Liver (tissue), 9 donors: Measurements from ENCODE around the gene GALNT17. TPM values are rescaled to one million over a fixed set of nuclear protein-coding genes. Genes with fewer than 3 reads are reported as not detected.

ENCODE experiments used
- DNase-seq: peaks from one replicate; pipeline ENCODE4 v3.0.0-alpha.2; 2017; ENCODE audit warnings: low spot score
- H3K27ac ChIP-seq, 2 donors: one replicate each; pipeline ENCODE4 v1.7.0; 2013; ENCODE audit warnings: inconsistent platforms in 2 of 2, low read length in 2 of 2, control low read depth in 1 of 2, low read depth in 1 of 2, mild to moderate bottlenecking in 1 of 2
- H3K27me3 ChIP-seq, 4 donors: one replicate each; pipeline versions ENCODE4 v1.6.1 to v1.7.0; 2013; ENCODE audit warnings: low read length in 3 of 4, inconsistent platforms in 1 of 4, mild to moderate bottlenecking in 1 of 4, moderate library complexity in 1 of 4; ENCODE audit not compliant: control insufficient read depth in 4 of 4, insufficient read depth in 4 of 4
- H3K36me3 ChIP-seq, 4 donors: one replicate each; pipeline versions ENCODE4 v1.6.1 to v1.7.0; 2013; ENCODE audit warnings: low read length in 3 of 4, mild to moderate bottlenecking in 3 of 4, low read depth in 1 of 4, moderate library complexity in 1 of 4; ENCODE audit not compliant: control insufficient read depth in 4 of 4, insufficient read depth in 3 of 4
- H3K4me1 ChIP-seq, 4 donors: one replicate each; pipeline versions ENCODE4 v1.6.1 to v1.7.0; 2013; ENCODE audit warnings: low read length in 3 of 4, mild to moderate bottlenecking in 3 of 4, moderate library complexity in 1 of 4; ENCODE audit not compliant: control insufficient read depth in 4 of 4, insufficient read depth in 4 of 4
- H3K4me3 ChIP-seq, 3 donors: one replicate each; pipeline versions ENCODE4 v1.6.1 to v1.7.0; 2013; ENCODE audit warnings: low read length in 3 of 3, control low read depth in 1 of 3, low read depth in 1 of 3, mild to moderate bottlenecking in 1 of 3
- H3K9ac ChIP-seq, 2 donors: one replicate each; pipeline ENCODE4 v1.7.0; 2013; ENCODE audit warnings: low read length in 2 of 2, mild to moderate bottlenecking in 2 of 2, moderate library complexity in 2 of 2, control low read depth in 1 of 2, low read depth in 1 of 2
- H3K9me3 ChIP-seq, 4 donors: one replicate each; pipeline versions ENCODE4 v1.6.1 to v1.7.0; 2013; ENCODE audit warnings: low read length in 3 of 4; ENCODE audit not compliant: control insufficient read depth in 4 of 4
- EGR1 ChIP-seq, 2 donors: IDR thresholded peaks; 2 replicates each; pipeline ENCODE4 v1.6.1; 2016 to 2018; ENCODE audit warnings: antibody characterized with exemption in 2 of 2, low read depth in 2 of 2
- FOXA1 ChIP-seq: IDR thresholded peaks from 2 replicates; pipeline ENCODE4 v1.6.1; 2016; ENCODE audit warnings: antibody characterized with exemption
- FOXA2 ChIP-seq: IDR thresholded peaks from 2 replicates; pipeline ENCODE4 v1.6.1; 2016; ENCODE audit warnings: antibody characterized with exemption
- GABPA ChIP-seq, 2 donors: IDR thresholded peaks in 1 of 2; conservative IDR thresholded peaks in 1 of 2; 2 replicates each; pipeline ENCODE4 v1.6.1; 2016; ENCODE audit warnings: antibody characterized with exemption in 2 of 2, mild to moderate bottlenecking in 1 of 2, moderate library complexity in 1 of 2
- HNF4A ChIP-seq, 2 donors: conservative IDR thresholded peaks; 2 replicates each; pipeline ENCODE4 v1.6.1; 2016; ENCODE audit warnings: antibody characterized with exemption in 2 of 2, mild to moderate bottlenecking in 2 of 2
- HNF4G ChIP-seq: IDR thresholded peaks from 2 replicates; pipeline ENCODE4 v1.6.1; 2016; ENCODE audit warnings: antibody characterized with exemption
- JUND ChIP-seq, 2 donors: IDR thresholded peaks; 2 replicates each; pipeline ENCODE4 v1.6.1; 2016; ENCODE audit warnings: antibody characterized with exemption in 2 of 2
- NR2F2 ChIP-seq: IDR thresholded peaks from 2 replicates; pipeline ENCODE4 v1.6.1; 2016; ENCODE audit warnings: antibody characterized with exemption
- RAD21 ChIP-seq, 2 donors: IDR thresholded peaks; 2 replicates each; pipeline ENCODE4 v1.6.1; 2016; ENCODE audit warnings: antibody characterized with exemption in 2 of 2, mild to moderate bottlenecking in 2 of 2
- RXRA ChIP-seq, 2 donors: IDR thresholded peaks; 2 replicates each; pipeline ENCODE4 v1.6.1; 2017 to 2018; ENCODE audit warnings: antibody characterized with exemption in 2 of 2, mild to moderate bottlenecking in 1 of 2
- SP1 ChIP-seq: IDR thresholded peaks from 2 replicates; pipeline ENCODE4 v1.6.1; 2018; ENCODE audit warnings: antibody characterized with exemption, mild to moderate bottlenecking
- TAF1 ChIP-seq: conservative IDR thresholded peaks from 2 replicates; pipeline ENCODE4 v1.6.1; 2016; ENCODE audit warnings: antibody characterized with exemption, mild to moderate bottlenecking
- YY1 ChIP-seq: IDR thresholded peaks from 2 replicates; pipeline ENCODE4 v1.6.1; 2016; ENCODE audit warnings: antibody characterized with exemption, mild to moderate bottlenecking
- WGBS: extraction: QIAGEN DNeasy Blood & Tissue Kit; methylation state at CpG from one replicate; pipeline ENCODE4 v1.1.7; 2013; 5-methylcytosine and 5-hydroxymethylcytosine counted together
- polyA plus RNA-seq, 2 donors: library from polyadenylated mRNA; stranded (reverse) in 1 of 2; unstranded in 1 of 2; fragments of 200-250 nt in 1 of 2; fragments of >200 nt in 1 of 2; fragmentation: Nextera tagmentation in 1 of 2; extraction: Ambion mirVana in 1 of 2; gene quantifications; one replicate each; pipeline versions ENCODE4 v1.2.1 to v1.2.3, GENCODE V29; 2013 to 2015
- total RNA-seq, 2 donors: library from RNA; depleted of rRNA; stranded (reverse); fragments of >200 nt; gene quantifications; one replicate each; pipeline ENCODE4 v1.2.3, GENCODE V29; 2014
- TF ChIP-seq, protein P1 (sequence below): IDR thresholded peaks from 2 replicates; pipeline ENCODE4 v1.6.1; 2016; ENCODE audit warnings: antibody characterized with exemption, mild to moderate bottlenecking
- TF ChIP-seq, protein P2 (sequence below): IDR thresholded peaks from 2 replicates; pipeline ENCODE4 v1.6.1; 2016; ENCODE audit warnings: antibody characterized with exemption
- TF ChIP-seq, protein P3 (sequence below): IDR thresholded peaks from 2 replicates; pipeline ENCODE4 v1.6.1; 2016; ENCODE audit warnings: antibody characterized with exemption
- TF ChIP-seq, protein P4 (sequence below): fragments of 150-350 bp; IDR thresholded peaks from 2 replicates; pipeline ENCODE4 v1.5.1; 2017; ENCODE audit warnings: improper control_type of control experiment, low read depth, low read length; ENCODE audit not compliant: missing input control
- donor health status: healthy.
- donor health status: healthy.
- donor health status: healthy.
- donor health status: healthy.
- donor health status: healthy.

GALNT17 gene
- total and polyA plus RNA-seq, 4 donors, result 0.10 to 0.42 (median 0.37) TPM; not detected in 1

DNA sequence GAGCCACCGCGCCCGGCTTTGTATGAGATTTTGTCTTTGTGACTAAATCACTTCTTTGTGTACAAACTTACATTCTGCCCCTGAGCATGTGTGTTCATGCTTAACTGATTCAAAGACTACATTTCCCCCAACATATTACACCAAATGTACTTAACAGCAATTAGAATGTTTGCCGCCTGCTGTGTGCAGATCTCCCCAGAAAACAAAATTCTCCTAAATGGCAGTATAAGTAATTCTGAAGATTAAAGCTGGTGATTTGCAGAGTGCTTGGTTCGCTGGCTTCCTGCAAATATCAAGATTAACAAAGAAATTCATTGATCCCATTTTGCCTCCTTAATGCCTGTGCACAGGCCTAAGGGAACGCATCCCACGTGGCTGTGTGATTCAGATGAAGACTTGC is 230.3 kb downstream of the GALNT17 start:
- TF ChIP-seq, protein P1, sequence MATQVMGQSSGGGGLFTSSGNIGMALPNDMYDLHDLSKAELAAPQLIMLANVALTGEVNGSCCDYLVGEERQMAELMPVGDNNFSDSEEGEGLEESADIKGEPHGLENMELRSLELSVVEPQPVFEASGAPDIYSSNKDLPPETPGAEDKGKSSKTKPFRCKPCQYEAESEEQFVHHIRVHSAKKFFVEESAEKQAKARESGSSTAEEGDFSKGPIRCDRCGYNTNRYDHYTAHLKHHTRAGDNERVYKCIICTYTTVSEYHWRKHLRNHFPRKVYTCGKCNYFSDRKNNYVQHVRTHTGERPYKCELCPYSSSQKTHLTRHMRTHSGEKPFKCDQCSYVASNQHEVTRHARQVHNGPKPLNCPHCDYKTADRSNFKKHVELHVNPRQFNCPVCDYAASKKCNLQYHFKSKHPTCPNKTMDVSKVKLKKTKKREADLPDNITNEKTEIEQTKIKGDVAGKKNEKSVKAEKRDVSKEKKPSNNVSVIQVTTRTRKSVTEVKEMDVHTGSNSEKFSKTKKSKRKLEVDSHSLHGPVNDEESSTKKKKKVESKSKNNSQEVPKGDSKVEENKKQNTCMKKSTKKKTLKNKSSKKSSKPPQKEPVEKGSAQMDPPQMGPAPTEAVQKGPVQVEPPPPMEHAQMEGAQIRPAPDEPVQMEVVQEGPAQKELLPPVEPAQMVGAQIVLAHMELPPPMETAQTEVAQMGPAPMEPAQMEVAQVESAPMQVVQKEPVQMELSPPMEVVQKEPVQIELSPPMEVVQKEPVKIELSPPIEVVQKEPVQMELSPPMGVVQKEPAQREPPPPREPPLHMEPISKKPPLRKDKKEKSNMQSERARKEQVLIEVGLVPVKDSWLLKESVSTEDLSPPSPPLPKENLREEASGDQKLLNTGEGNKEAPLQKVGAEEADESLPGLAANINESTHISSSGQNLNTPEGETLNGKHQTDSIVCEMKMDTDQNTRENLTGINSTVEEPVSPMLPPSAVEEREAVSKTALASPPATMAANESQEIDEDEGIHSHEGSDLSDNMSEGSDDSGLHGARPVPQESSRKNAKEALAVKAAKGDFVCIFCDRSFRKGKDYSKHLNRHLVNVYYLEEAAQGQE, result no peak
- TF ChIP-seq, protein P2, sequence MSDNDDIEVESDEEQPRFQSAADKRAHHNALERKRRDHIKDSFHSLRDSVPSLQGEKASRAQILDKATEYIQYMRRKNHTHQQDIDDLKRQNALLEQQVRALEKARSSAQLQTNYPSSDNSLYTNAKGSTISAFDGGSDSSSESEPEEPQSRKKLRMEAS, result no peak
- no peak for TF ChIP-seq HNF4G
- no peak for TF ChIP-seq FOXA1
- 88% methylated on average over 7 of the region's 7 CpGs for WGBS
- no peak for DNase-seq
- Histone ChIP-seq H3K9me3 (peaks cover 0 to 4% (median 1%) of the 10 kb centered on the region in 4 donors), H3K4me3 (no peak overlapping the region), H3K9ac (no peak overlapping the region), H3K27me3 (peaks cover 0 to 1% (median 0%) of the 10 kb centered on the region in 4 donors), H3K36me3 (no peaks in the 10 kb centered on the region), H3K4me1 (no peaks in the 10 kb centered on the region), H3K27ac (no peak overlapping the region)

DNA sequence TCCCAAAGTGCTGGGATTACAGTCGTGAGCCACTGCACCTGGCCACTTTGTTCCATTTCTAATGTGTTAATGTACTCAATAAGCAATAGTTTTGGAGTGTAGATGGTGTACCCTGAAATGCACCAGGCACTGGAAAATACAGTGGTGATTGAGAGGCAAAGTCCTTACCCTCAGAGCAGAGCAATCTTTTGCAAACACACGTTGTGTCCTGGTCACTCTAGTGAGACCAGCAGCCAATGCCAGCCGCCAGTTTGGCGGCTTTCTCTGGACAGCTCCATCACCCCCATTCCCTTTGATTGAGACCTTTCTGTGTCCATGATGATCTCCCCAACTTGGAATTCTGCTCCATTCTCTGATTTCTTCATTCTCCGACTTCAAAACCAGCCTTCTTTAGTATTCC is 231.3 kb downstream of the GALNT17 start:
- TF ChIP-seq RAD21 (IDR thresholded peaks at IDR 0.05) (no peak), EGR1 (IDR thresholded peaks at IDR 0.05; ENCODE audit: low read depth in 2 of 2) (no peak), FOXA1 (no peak), HNF4A (conservative IDR thresholded peaks at IDR 0.05) (no peak), YY1 (no peak), FOXA2 (no peak), GABPA (IDR thresholded peaks at IDR 0.05 in 1 of 2, conservative IDR thresholded peaks at IDR 0.05 in 1 of 2) (no peak), SP1 (no peak), RXRA (IDR thresholded peaks at IDR 0.05) (no peak), JUND (IDR thresholded peaks at IDR 0.05) (no peak), HNF4G (no peak), NR2F2 (no peak), TAF1 (no peak)
- TF ChIP-seq, protein P3, sequence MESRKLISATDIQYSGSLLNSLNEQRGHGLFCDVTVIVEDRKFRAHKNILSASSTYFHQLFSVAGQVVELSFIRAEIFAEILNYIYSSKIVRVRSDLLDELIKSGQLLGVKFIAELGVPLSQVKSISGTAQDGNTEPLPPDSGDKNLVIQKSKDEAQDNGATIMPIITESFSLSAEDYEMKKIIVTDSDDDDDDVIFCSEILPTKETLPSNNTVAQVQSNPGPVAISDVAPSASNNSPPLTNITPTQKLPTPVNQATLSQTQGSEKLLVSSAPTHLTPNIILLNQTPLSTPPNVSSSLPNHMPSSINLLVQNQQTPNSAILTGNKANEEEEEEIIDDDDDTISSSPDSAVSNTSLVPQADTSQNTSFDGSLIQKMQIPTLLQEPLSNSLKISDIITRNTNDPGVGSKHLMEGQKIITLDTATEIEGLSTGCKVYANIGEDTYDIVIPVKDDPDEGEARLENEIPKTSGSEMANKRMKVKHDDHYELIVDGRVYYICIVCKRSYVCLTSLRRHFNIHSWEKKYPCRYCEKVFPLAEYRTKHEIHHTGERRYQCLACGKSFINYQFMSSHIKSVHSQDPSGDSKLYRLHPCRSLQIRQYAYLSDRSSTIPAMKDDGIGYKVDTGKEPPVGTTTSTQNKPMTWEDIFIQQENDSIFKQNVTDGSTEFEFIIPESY, result no peak
- TF ChIP-seq, protein P2, result no peak
- TF ChIP-seq, protein P1, result no peak
- TF ChIP-seq, protein P4, sequence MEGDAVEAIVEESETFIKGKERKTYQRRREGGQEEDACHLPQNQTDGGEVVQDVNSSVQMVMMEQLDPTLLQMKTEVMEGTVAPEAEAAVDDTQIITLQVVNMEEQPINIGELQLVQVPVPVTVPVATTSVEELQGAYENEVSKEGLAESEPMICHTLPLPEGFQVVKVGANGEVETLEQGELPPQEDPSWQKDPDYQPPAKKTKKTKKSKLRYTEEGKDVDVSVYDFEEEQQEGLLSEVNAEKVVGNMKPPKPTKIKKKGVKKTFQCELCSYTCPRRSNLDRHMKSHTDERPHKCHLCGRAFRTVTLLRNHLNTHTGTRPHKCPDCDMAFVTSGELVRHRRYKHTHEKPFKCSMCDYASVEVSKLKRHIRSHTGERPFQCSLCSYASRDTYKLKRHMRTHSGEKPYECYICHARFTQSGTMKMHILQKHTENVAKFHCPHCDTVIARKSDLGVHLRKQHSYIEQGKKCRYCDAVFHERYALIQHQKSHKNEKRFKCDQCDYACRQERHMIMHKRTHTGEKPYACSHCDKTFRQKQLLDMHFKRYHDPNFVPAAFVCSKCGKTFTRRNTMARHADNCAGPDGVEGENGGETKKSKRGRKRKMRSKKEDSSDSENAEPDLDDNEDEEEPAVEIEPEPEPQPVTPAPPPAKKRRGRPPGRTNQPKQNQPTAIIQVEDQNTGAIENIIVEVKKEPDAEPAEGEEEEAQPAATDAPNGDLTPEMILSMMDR, result no peak
- 77% methylated on average over 5 of the region's 5 CpGs for WGBS
- Histone ChIP-seq H3K4me1 (no peaks in the 10 kb centered on the region), H3K9me3 (peaks cover 0 to 3% (median 0%) of the 10 kb centered on the region in 4 donors), H3K36me3 (no peaks in the 10 kb centered on the region), H3K9ac (no peak overlapping the region), H3K27ac (no peak overlapping the region), H3K27me3 (peaks cover 0 to 3% (median 0%) of the 10 kb centered on the region in 4 donors), H3K4me3 (no peak overlapping the region)
- no peak for DNase-seq
